SH-SY5Y (cell line): ENCODE measurements around the gene TNMD.

Experiments used
- GATA2 ChIP-seq: IDR thresholded peaks from 2 replicates; pipeline ENCODE4 v1.6.1; 2011; ENCODE audit warnings: mild to moderate bottlenecking, low read depth, low read length
- GATA3 ChIP-seq: IDR thresholded peaks from 2 replicates; pipeline ENCODE4 v1.6.1; 2011; ENCODE audit warnings: low read depth, mild to moderate bottlenecking, low read length, moderate library complexity

Gene TNMD

DNA sequence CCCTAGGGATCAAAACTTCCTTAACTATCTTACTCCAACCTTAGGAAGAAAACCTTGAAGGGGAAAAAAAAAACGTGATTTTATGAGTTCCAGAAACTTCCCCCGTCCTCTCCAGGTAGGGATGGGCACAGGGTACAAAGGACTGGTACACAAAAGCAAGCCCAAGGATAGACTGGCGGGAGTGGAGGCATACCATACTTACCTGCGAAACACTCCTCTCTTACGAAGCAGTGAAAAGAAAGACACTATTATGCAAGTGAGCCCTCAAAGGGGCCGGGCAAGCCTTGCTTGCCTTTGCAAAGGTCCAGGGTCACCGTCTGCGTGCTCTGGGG, 51.2 kb downstream of the TNMD start:
- TF ChIP-seq GATA2 = no peak
- TF ChIP-seq GATA3 = no peak

DNA sequence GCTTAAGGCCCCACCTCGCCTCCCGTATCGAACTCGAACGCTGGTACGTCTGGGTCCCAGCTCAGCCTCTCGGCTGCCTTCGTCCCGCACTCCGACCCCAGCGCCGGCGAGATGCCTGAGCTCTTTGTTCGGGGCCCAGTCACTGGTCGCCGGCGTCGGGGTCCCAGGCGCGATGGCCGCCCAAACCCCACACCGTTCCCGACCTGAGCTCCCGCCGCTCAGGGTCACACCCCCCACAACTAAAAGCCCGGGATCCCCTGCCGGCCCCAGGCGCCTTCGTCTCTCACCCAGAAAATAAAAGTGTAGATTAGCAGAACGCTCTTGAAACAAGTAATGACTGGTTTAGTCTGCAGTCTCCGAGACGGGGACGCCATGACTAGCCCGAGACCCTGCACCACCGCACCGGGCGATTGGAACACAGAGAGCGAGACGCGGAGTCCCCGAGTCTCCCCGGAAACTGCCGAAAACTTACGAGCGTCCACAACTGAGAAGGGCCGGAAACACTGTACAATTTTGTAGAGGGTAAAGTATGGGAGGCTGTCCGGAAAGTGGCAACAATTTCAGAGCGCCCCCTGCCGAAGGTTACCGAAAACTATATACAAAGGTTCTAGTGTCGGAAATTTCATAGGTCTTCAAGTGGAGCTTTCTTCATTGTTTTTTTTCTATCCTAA, 51.7 kb downstream of the TNMD start, which contains the start of gene TSPAN6:
Gene TSPAN6 (minus strand): TSS at position 486 of the 671 bp plus-strand sequence. CDS start 112 bp downstream, at position 374.
- TF ChIP-seq GATA2 (no peak), GATA3 (no peak)

DNA sequence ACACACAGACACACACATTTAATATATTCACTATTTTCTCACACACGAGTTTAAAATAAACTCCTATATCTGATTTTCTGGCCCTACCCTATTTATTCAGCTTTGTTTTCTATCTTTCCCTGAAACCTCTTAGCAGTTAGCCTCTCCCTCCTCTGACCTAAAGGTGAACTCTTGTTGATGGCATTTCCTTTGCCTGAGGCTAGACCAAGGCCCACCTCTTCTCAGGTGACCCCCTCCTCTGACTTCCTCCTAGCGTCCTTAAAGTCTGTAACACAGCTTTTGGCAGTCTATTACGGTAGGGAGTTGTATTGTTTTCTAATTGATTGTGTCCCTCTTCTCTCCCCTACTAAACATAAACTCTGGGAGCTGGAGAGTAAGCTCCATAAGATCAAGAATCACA, 57.6 kb downstream of the TNMD start:
- no peak for TF ChIP-seq GATA2
- no peak for TF ChIP-seq GATA3

DNA sequence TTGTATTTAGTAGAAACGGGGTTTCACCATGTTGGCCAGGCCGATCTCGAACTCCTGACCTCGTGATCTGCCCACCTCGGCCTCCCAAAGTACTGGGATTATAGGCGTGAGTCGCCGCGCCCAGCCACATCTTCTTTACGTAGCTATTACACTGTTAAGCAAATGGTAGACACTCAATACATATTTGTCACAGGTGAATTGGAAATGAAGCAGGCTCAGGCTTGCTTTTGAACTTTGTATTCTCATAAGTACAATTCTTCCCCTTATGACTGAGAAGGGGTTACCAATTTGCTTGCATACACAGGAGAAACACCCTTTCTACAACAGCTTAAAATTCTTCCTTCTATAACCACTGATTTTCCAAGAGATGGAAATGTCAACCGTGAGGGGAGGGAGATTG, 58.5 kb downstream of the TNMD start:
- TF ChIP-seq GATA2 = no peak
- no peak for TF ChIP-seq GATA3

DNA sequence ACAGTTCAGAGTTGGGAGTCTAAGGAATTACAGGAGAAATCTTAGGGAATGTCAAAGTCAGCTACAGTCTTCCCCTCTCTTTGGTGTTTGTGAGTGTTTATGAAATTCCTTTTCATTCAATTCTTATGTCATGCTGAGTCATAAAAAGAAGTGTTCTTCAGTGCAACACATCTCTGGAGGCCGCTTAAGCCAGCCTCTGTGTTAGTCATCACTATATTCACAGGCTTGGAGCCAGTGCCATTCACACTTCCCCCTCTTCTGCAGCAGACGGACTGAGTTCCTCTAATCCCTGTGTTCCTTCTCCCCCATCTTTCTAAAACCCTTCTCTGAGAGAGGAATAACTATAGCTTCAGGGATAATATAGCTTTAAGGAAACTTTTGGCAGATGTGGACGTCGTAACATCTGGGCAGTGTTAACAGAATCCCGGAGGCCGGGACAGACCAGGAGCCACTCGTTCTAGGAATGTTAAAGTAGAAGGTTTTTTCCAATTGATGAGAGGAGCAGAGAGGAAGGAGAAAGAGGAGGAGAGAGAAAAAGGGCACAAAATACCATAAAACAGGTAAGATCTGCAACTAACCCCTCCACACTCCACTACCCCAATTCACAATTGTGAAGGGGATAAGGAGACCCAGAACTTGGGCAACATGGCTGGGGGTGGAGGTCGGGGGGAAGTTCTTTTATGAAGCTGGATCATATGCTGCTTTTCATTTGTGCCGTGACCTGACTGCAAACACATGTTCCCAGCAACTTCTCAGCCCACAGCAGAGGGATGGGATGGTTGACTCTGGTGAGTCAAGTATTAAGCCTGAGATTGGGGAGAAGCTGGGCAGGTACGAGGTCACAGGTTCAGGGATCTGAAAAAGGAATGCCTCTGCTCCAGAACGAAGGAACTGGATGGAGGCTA, 59.5 kb downstream of the TNMD start, which contains the start of gene SRPX2:
Gene SRPX2 (plus strand): TSS at position 244 of the 905 bp plus-strand sequence. CDS start 2,124 bp downstream, outside the sequence.
- no peak for TF ChIP-seq GATA3
- no peak for TF ChIP-seq GATA2

DNA sequence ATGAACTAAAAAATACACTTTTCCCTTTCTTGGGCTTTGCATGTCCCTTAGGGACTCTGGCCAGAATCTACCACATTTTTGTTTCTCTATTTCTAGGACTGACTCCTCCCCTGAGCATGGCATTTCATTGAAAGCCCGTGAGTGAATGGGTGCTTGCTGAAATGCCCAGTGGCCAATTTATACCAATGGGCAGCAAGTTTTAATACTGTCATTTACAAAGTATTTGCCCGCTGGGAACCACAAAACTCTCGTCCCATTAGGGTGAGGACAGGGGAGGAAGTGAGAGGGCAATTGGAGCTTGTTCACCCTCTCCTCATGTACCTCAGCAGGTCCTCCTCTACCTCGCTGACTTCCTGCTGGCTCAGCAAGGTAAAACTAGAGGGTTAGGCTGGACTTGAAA, 60.4 kb downstream of the TNMD start:
- no peak for TF ChIP-seq GATA3
- TF ChIP-seq GATA2 = no peak

DNA sequence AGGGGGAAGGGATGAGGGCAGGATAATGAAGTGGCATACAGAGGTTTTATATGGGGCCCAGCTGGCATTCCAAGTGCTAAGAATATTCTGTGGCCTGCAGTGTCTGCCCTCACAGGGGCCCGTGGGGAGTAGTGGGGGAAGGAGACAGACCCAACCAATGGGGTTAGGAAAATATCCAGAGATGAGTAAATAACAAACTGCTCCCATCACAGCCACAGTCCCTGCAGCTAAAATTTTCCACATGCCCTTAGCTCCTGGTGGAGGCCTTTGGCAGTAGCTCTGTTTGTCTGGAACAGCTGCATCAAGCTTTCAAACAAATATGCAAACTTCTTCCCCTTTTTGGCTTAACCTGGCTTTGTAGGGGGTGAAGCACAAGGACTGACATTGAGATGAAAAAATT, 62.4 kb downstream of the TNMD start:
- no peak for TF ChIP-seq GATA2
- TF ChIP-seq GATA3 = no peak

DNA sequence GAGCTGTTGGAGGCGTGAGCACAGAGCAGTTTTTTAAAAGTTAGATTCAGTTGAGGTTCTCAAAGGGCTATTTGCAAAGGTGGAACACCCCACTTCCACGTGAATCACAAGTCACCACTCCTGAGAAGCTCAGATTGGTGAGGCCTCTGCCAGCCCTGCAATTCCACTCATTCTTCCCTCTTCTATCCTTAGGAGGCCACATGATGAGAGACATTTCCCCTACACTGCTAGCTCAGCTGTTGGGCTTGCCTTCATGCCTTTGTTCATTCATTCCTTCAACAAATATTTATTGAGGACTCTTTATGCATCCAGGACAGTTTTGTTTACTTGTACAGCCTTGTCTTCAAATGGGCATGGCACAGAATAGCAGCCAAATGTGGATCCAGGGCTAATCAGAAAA, 63.0 kb downstream of the TNMD start:
- TF ChIP-seq GATA3 (no peak), GATA2 (no peak)

DNA sequence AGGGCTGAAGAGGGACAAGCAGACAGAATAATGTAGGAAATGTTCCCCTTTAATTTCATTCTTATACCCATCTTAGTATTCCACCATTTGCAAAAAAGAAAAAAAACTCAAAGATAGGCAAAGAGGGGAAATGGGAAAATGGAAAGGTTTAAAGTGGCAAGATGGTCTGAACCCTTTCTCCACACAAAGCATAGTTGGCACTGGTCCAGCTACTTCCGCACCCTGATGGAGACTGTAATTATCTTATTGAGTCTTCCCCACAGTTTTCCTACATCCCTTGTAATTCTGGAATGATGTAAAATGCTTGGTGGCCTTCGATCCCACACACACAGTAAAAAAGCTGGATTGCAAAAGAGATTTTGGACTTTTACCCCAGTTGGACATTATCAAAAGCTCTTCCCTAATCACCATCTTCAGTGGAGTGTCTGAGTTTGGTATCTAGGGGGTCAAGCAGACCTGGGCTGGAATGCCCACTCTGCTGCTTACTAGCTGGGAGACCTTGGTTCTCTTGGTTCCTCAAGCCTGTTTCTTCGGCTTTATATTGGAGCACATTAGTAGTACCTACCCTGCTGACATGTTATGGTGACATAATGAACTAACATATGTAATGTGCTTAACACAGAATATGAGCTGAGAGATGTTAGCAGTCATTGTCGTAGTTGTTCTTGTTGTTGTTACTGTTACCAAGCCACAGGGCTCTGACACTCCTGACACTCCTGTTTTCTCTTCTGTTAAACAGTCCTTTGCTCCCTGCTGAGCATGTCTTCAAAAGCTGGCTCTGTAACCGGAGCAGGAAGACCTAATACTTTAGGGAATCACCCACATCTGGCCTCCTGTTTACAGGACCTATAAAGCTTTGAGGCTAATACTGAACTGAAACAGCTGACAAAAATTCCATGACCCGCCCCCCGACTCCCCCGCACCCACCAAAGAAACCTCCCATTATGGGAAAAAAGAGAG, 64.0 kb downstream of the TNMD start:
- TF ChIP-seq GATA3 (no peak), GATA2 (no peak)
